8988T (cell line): ENCODE results near the gene TUBA1C.
"Not testable (repeated sequence)": the region's sequence is repeated elsewhere in the genome, so short reads cannot be mapped to it uniquely, and the experiment has no call there.

ENCODE experiments used
- DNase-seq: peaks from one replicate; pipeline ENCODE4 v3.0.0; 2011

TUBA1C gene

GRCh38 chr12:49264873-49265792, at the start of gene TUBA1C:
TSS of gene TUBA1C (plus strand) at chr12:49265082. CDS start at chr12:49265182, 100 bp downstream.
- peak; percentile 90 for DNase-seq

- no peak for DNase-seq
Observed at GRCh38 chr12:49219417-49220026, 45.4 kb upstream of the TUBA1C start.

GRCh38 chr12:49220972-49221371, 43.9 kb upstream of the TUBA1C start:
- DNase-seq = no peak

- no peak for DNase-seq
Observed at GRCh38 chr12:49223122-49223521, 41.8 kb upstream of the TUBA1C start.

GRCh38 chr12:49223590-49224369, 41.1 kb upstream of the TUBA1C start:
- no peak for DNase-seq

GRCh38 chr12:49225576-49226166, 39.2 kb upstream of the TUBA1C start:
- DNase-seq = no peak

- DNase-seq = no peak
Observed at GRCh38 chr12:49227713-49228112, 37.2 kb upstream of the TUBA1C start.

- DNase-seq = no peak
Observed at GRCh38 chr12:49228653-49229052, 36.2 kb upstream of the TUBA1C start.

GRCh38 chr12:49230176-49230804, 34.6 kb upstream of the TUBA1C start:
- no peak for DNase-seq

- no peak for DNase-seq
Observed at GRCh38 chr12:49230805-49231194, 34.1 kb upstream of the TUBA1C start.

- no peak for DNase-seq
Observed at GRCh38 chr12:49231878-49232655, 32.8 kb upstream of the TUBA1C start.

- DNase-seq = no peak
Observed at GRCh38 chr12:49232940-49233841, 31.7 kb upstream of the TUBA1C start.

- DNase-seq = no peak
Observed at GRCh38 chr12:49233842-49234526, 30.9 kb upstream of the TUBA1C start.

GRCh38 chr12:49236423-49236822, 28.5 kb upstream of the TUBA1C start:
- no peak for DNase-seq

- DNase-seq = no peak
Observed at GRCh38 chr12:49243631-49244030, 21.3 kb upstream of the TUBA1C start.

GRCh38 chr12:49244176-49244575, 20.7 kb upstream of the TUBA1C start:
- no peak for DNase-seq

- DNase-seq = no peak
Observed at GRCh38 chr12:49251357-49251756, 13.5 kb upstream of the TUBA1C start.

- no peak for DNase-seq
Observed at GRCh38 chr12:49253033-49253623, 11.8 kb upstream of the TUBA1C start.

- DNase-seq = not testable (repeated sequence)
Observed at GRCh38 chr12:49255456-49255855, 9.4 kb upstream of the TUBA1C start.
